GM10266 (cell line): ENCODE results near the gene SLC9A1.

Source experiments
- DNase-seq: peaks from one replicate; pipeline ENCODE4 v3.0.0; 2012; ENCODE audit errors: extremely low spot score
- TF ChIP-seq, protein P1 (sequence below): IDR thresholded peaks from 2 replicates; pipeline ENCODE4 v1.5.1; 2012; ENCODE audit warnings: mild to moderate bottlenecking, low read depth; ENCODE audit not compliant: control insufficient read depth, insufficient read depth; ENCODE audit errors: missing control alignments

Gene SLC9A1

DNA sequence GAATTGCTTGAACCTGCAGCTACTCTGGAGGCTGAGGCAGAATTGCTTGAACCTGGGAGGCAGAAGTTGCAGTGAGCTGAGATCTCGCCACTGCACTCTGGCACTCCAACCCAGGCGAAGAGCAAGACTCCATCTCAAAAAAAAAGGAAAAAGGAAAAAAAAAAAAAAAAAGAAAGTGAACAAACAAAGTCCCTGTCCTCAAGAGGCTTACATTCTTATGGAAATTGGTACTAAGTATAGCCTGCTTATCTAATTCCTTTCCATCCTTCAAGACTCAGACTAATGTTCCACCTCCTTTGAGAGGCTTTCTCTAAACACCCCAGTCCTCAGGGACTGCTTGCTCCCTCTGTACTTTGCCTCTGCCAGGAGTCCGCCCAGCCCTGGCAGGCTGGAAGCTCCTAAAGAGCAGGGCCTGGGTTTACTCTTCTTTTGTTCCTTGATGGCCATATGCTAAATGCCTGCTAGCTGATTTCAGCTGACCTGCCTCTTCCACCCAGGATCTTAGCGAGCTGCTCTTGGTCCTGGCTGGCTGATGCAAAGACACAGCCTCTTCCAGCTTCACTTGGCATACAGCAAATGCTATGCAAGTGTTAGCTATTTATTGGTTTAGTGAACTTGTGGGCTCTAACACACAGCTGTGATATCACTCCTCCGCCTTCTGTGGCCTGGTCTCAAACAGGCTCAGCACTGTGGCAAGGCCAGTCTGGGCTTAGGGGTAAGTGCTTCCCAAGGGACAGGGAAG is 9.8 kb downstream of the SLC9A1 start:
- DNase-seq: no peak

DNA sequence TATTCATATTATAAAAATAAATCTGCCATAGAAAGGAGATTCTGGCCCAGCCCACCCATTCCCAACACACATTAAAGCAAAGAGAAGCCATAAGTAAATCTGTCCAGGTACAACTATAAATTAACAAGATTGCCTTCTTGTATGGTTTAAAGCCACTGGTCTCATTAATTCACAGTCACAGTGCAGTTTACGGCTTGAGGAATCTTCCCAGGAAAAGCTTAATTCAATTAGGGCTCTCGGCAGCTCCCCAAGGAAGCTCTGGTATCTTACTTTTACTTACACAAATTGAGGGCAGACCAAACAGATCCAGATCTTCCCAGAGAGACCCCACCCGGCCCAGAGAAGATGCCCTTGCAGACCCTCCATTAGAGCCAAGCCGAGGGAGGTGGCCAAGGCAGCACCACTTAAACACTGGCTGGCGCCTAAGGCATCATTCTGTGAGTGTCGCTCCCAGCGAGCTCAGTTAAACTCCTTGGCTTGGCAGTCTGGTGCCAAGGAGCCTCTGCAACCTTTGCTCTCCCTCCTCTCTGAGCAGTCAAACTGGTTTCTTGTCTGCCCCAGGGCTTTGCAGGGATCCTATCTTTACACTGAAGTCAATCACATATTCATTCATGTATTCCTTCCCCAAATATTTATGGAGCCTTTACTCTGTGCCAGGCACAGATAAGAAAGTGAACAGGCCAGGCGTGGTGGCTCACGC is 10.7 kb downstream of the SLC9A1 start:
- TF ChIP-seq, protein P1, sequence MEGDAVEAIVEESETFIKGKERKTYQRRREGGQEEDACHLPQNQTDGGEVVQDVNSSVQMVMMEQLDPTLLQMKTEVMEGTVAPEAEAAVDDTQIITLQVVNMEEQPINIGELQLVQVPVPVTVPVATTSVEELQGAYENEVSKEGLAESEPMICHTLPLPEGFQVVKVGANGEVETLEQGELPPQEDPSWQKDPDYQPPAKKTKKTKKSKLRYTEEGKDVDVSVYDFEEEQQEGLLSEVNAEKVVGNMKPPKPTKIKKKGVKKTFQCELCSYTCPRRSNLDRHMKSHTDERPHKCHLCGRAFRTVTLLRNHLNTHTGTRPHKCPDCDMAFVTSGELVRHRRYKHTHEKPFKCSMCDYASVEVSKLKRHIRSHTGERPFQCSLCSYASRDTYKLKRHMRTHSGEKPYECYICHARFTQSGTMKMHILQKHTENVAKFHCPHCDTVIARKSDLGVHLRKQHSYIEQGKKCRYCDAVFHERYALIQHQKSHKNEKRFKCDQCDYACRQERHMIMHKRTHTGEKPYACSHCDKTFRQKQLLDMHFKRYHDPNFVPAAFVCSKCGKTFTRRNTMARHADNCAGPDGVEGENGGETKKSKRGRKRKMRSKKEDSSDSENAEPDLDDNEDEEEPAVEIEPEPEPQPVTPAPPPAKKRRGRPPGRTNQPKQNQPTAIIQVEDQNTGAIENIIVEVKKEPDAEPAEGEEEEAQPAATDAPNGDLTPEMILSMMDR: no peak
- no peak for DNase-seq

More for the DNA sequence above, 9.8 kb downstream of the SLC9A1 start:
- TF ChIP-seq, protein P1: no peak

DNA sequence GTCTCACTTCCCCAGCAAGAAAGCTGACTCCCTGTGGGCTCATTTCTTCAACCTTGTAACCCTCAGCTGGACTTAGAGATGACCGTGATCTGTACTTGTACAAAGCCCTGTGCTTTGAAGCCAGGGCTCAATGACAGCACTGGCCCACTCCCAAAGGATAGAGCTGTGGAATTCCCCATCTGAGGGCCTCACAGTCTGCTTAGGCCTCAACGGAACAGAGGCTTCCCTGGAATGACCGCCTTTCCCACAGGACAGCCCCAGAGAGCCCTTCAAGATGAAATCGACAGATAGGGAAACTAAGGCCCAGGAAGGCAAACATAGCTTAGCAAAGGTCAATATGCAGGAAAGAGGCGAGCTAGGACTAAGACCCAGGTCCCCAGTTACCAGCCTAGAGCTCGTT is 11.5 kb downstream of the SLC9A1 start:
- no peak for DNase-seq
- TF ChIP-seq, protein P1: no peak

DNA sequence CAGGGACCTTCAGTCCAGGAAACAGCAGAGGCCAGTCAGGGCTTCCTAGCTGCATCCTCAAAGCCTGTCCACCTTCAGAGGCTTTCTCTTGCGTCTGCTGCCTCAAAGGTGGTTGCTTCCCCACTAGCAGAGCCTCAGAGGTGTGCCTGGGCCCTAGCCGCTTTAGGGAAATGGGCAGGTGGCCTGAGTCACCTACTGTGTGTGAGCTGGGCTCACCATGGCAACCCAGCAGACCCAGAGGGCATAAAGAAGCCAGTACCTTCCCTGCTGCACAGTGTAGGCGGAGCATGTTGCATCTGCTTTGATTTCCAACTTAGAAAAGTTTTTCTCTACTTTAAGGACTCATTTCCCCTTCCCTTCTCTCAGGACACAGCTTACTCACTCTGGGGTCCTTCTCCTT is 12.5 kb downstream of the SLC9A1 start:
- DNase-seq: no peak
- TF ChIP-seq, protein P1: no peak

DNA sequence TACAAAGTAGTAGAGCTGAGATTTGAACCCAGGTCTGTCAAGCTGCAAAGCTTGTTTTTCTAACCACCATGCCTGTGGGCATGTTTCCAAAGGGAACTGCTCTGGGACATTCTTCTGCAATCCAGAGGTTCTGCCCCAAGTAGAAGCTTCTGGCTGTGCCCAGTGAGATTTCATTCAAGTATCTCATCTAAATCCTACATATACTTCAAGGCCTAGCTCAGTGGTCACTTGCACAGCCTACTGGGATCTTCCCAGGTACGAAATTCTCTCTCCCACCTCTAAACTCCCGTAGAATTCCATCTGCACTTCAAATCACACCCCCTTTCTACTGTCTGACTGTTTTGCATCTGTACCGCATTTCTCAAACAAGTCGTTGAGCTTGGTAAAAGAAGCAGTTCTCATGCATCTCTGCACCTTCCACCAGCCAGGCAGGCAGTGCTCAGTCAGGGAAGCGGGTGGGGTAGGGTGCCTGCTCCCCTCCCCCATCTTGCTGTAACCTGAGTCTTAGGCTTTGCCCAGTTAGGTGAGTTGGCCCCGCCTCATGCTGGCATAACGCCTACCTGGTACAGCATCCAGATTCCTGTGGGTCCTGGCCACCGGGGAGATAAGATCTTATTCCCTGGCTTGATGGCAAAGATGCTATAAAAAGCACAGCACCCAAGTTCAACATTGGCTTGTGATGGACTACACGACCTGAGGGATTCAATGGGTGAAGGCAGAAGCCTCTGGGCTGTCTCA is 13.5 kb downstream of the SLC9A1 start:
- no peak for DNase-seq
- TF ChIP-seq, protein P1: no peak

DNA sequence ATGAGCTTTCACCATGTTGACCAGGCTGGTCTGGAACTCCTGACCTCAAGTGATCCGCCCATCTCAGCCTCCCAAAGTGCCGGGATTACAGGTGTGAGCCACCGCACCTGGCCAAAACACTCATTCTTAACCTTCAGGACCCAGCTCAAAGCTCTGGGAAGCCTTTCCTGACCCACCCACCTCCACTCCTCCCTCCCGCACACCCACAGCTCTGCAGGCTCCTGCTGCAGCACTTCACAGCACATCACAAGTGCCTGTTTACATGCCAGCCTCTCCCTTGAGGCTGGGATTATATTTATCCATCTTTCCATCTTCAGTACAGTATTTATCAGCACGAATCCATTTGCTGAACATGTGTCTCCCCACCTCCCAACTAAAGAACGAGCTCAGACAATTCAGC is 14.9 kb downstream of the SLC9A1 start:
- TF ChIP-seq, protein P1: no peak
- no peak for DNase-seq
